HG02642 (cell line): Measurements from ENCODE around the gene CDK17.

ENCODE experiments used
- ATAC-seq: cut with Tn5 transposase; IDR thresholded peaks from one replicate; pipeline ENCODE4 v1.9.1; 2021; ENCODE audit warnings: mild to moderate bottlenecking; ENCODE audit not compliant: unreplicated experiment, poor library complexity

The CDK17 gene

DNA sequence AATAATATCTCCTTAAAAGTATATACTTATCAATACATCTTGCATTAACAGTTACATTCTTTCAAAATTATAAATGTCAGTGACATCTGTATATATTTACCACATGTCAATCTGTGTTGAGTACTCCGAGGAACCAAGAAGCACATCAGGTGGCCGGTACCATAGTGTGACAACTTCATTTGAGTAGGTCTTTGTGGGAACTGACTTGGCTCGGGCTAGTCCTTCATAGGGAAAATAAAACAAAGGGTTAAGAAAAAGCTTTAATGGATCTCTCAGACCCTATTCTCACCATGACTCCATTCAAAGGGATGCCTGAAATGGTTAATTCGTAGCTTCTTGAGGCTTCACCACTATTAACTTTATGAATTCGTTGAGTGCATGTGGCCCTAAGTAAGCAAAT, 111.2 kb downstream of the CDK17 start:
- no peak for ATAC-seq

DNA sequence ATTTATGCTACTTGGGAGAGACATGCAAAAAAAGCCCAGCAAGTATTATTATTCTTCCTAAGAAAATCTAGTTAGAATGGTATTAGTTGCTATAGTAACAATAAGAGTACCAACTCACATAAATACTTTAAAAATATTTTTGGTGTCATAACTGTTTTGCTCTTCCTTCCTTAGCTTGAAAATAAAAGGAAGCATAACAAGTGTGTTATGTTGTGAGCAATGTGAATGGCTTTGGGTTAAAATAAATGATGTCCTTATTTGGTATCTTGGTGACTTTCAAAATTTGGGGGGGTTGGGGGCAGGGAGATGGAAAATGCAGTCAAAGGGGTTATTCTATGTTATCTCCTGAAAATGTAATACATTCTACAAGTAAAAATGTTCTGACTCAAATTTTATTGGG, 115.1 kb downstream of the CDK17 start:
- ATAC-seq: no peak

DNA sequence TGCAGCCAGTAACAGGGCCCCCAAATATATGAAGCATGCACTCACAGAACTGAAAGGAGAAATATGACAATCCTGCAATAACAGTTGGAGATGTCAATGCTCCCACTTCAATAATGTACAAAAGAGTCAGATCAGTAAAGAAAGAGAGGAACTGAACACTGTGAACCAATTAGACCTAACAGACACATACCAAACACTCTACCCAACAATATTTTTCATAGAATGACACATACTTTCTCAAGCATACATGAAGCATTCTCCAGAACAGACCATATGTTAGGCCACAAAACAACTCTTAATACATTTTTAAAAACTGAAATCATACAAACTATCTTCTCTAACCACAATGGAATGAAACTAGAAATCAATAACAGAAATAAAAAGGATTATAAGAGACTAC, 125.9 kb downstream of the CDK17 start:
- no peak for ATAC-seq

DNA sequence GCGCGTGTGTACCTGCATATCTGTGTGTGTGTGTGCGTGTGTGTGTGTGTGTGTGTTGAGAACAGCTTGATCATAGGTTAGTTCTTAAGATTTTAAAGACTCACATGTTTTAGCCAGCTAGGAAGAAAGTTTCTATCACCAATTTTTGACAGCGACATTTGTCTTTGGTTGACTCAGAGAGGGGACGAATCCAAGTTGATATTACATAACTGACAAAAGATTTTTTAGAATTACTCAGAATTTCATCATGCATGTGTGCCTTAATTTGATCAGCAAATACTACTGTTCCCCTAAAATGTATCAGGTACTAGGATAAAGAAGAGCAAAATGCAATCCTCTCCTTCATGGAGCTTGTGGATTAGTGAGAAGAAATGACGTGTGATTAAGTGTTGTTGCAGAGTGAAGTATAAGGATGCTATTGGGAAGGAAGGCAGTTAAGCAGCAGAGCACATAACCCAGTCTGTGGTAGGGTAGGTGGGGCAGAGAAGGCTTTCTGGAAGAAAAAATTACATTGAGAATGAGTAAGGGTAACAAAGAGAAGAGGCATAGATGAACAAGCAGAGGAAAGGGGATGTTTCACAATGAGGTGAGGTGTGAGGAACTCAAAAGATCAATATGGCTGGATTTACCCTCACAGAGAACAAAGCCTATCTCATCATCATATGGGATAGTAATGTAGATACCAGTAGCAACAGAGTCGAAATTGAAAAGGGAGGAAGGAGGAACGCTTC, 128.6 kb downstream of the CDK17 start:
- ATAC-seq: no peak

DNA sequence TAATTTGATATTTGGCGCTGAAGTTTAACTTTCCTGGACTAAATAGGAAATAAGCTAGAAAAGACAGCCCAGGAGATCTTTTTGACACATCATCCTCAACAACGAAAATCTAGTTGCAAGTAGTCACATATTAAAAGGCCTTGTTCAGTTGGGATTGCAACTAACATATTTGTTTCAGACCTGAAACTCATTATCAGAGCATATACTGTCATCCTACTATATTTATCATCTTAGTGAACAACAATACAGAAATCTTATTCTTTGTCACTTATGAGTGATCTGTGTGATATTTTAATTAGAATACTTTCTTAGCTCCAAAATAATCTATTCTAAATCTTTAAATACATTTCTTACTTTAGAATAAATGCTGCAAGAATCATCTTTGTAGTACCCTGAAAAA, 134.0 kb downstream of the CDK17 start:
- ATAC-seq: no peak

GRCh38 chr12:96265836-96266235, 134.4 kb downstream of the CDK17 start:
- ATAC-seq: no peak

DNA sequence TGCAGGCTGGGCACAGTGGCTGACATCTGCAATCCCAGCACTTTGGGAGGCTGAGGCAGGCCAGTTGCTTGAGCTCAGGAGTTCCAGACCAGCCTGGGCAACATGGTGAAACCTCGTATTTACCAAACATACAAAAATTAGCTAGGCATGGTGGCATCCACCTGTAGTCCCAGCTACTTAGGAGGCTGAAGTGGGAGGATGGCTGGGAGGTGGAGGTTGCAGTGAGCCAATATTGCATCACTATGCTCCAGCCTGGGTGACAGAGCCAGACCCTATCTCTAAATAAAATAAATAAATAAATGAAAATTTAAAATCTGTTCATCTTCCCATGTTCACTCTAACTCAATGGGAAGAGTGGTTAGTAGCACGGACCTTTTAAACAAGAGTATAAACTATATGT, 134.8 kb downstream of the CDK17 start:
- ATAC-seq: no peak

DNA sequence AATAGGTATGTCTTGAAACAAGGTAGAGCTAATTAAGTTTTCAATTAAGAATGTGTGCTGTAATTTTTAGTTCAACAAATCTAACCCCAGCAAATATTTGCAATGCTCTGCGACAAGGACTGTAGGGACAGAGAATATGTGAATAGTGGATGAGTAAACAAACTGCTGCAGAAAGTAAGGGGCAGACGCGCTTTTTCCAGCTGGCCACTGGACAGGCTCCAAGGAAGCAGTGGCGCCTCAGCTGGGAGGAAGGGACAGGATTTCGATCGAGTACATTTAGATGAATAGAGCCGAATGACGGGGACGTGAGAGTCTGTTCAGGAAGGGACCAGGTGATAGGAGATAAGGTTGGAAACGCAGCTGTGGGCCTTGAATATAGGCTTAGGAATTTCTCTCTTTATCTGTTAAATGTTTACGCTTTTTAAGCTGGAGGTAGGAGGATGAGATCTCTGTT, 136.8 kb downstream of the CDK17 start:
- ATAC-seq: no peak

- no peak for ATAC-seq
These were observed 138.7 kb downstream of the CDK17 start for GRCh38 chr12:96261557-96261956.

- no peak for ATAC-seq
These were observed 139.6 kb downstream of the CDK17 start for GRCh38 chr12:96260644-96261043.

DNA sequence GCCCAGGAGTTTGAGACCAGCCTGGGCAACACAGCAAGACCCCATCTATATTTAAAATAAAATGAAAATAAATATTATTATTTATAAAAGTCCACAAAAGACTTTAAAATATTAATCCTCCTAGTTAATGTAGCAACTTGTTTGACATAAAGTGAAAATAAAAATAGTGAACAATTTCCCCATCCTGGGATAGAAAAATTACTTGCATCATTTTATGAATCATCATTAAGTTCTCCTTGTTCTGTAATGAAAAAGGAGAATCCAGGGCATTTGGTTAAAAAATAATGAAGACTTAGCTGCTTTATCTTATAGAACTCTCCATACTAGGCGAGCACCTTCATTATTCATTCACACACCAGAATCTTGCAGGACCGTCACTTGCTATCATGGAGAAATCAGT, 140.0 kb downstream of the CDK17 start:
- no peak for ATAC-seq

- no peak for ATAC-seq
These were observed 141.9 kb downstream of the CDK17 start for GRCh38 chr12:96258104-96258961.

DNA sequence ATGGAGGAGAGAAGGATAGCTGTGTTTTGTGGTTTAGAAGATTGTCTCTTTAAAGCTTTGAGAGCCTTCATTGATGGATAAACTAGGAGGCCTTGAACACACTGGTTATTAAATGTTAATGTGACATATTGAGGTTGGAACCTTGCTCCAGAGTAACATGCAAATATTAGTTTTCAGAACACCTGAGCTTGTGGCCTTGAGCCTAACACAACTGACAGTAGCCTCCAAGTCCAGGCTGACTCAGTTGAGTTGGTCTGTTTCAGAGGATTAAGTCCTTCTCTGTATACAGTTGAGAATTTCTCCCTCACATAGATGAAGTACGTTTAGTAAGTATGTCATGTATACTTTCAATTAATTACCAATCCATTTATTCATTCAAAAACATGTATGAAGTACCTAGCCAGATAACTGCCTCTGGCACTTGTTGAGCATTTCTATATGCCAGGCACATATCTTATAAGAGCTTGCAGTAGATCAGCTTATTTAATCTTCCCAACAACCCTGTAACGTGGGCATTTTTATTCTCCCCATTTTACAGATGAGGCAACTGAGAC, 142.6 kb downstream of the CDK17 start:
- ATAC-seq: no peak

- ATAC-seq: no peak
These were observed 143.4 kb downstream of the CDK17 start for GRCh38 chr12:96256672-96257361.

DNA sequence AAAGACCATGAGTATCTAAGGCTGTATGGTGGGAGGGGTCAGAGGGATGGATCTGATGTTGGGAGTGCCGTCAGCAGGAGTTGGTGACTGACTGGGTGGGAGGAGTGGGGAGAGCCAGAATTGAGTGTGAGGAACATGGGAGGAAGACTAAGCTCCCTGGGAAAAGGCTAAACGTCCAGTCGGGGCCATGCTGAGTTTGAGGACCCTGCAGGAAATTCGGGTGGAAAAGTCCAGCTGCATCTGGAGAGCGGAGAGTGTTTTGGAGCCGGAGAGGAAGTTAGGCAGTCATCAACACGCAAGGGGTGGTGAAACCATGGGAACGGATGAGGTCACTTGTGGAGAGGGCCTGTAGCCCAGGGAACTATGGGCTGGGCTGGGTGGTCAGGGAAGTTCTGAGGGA, 145.2 kb downstream of the CDK17 start:
- no peak for ATAC-seq

DNA sequence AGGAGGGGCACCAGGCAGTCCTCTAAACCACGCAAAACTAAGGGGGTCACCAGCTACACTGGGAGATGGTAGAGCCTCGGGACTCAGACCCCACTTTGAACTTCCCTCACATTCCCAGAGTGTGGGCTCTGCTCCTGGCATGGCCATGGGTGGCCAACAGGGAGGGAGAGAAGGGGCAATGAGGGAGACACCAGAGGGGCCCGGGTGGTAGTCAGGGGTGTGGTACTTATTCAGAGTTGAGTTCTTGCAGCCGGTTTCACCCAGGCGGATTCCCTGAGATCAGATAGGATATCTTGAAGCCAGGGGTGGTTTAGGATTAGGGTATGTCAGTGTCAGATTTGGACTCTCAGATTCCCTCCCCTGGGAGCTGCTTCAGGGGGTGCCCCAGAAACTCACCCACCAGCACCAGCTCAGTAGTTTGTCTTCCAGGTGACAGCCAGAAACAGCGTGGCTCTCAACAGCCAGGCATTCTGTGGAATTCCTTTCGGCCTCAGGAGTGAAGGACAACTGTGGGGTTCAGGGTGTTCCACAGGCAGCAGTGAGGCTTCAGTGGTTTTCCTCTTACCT, 150.0 kb downstream of the CDK17 start:
- ATAC-seq: no peak

- no peak for ATAC-seq
These were observed 150.8 kb downstream of the CDK17 start for GRCh38 chr12:96249196-96250118.

- ATAC-seq: no peak
These were observed 151.9 kb downstream of the CDK17 start for GRCh38 chr12:96248136-96248931.

GRCh38 chr12:96247563-96247962, 152.7 kb downstream of the CDK17 start:
- ATAC-seq: no peak
